Measurements from ENCODE around the gene CHST8. TPM values are rescaled to one million over a fixed set of nuclear protein-coding genes. Genes with fewer than 3 reads are reported as not detected.

CHST8 gene
- polyA plus RNA-seq, 3 donors, result not detected

DNA sequence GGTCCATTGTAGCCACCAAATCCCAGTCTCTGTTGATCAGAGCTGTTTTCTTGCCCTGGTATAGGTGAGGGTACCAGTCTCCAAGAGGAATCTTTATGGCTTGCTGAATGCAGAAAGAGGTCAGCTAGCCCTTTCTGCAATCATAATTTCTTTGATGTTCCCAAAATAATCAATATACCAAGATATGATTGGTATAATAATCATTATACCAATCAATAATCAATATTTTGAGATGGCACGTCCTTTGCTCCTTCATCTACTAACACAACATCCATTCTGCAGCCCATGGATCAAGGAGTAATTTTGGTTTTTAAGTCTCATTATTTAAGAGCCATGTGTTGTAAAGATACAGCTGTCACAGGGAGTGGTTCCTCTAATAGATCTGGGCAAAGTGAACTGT lies 31.5 kb upstream of the CHST8 start:
- Histone ChIP-seq H2AFZ (ENCODE audit: insufficient read depth, low read depth, low read length, poor library complexity, severe bottlenecking) (no peak overlapping the region), H3K27me3 (ENCODE audit: control insufficient read depth in 2 of 2, insufficient read depth in 2 of 2, low read length in 2 of 2) (no peaks in the 10 kb centered on the region), H3K4me2 (replicated peaks; ENCODE audit: extremely low read depth, low read length, poor library complexity, severe bottlenecking) (no peak overlapping the region), H4K20me1 (ENCODE audit: insufficient read depth, low read length) (no peaks in the 10 kb centered on the region), H3K9ac (ENCODE audit: insufficient read depth, low read length, poor library complexity, severe bottlenecking) (no peak overlapping the region), H3K9me3 (replicated peaks in 1 of 2; ENCODE audit: control insufficient read depth in 1 of 2, insufficient read depth in 1 of 2, low read length in 2 of 2) (peaks cover 7 to 10% of the 10 kb centered on the region in 2 donors), H3K36me3 (replicated peaks in 1 of 2; ENCODE audit: control insufficient read depth in 1 of 2, insufficient read depth in 2 of 2, low read length in 2 of 2) (no peaks in the 10 kb centered on the region), H3K4me3 (replicated peaks in 1 of 3; ENCODE audit: low read depth in 2 of 3, low read length in 3 of 3) (no peak overlapping the region), H3K4me1 (ENCODE audit: control insufficient read depth in 1 of 2, insufficient read depth in 2 of 2, low read length in 2 of 2) (no peaks in the 10 kb centered on the region), H3K27ac (ENCODE audit: low read depth in 1 of 2, low read length in 2 of 2) (no peak overlapping the region), H3K79me2 (ENCODE audit: insufficient read depth, low read length) (no peaks in the 10 kb centered on the region)
- WGBS (ENCODE audit: insufficient coverage), result no CpG with 5 or more reads among the region's 1 CpG
- H3K9me3 Mint-ChIP-seq, result peaks cover 6 to 19% (median 13%) of the 10 kb centered on the region in 7 donors
- DNase-seq, result no peak
- H3K27me3 Mint-ChIP-seq (ENCODE audit: low read depth in 3 of 3), result peaks cover 0 to 6% (median 3%) of the 10 kb centered on the region in 3 donors
- H3K4me3 Mint-ChIP-seq, result no peak overlapping the region
- H3K36me3 Mint-ChIP-seq, result no peaks in the 10 kb centered on the region
- TF ChIP-seq CTCF (IDR thresholded peaks at IDR 0.05), result no peak
- H3K4me1 Mint-ChIP-seq, result no peaks in the 10 kb centered on the region
- intact Hi-C loops (cut with micrococcal nuclease), result no loop called here
- no peak overlapping the region for H3K27ac Mint-ChIP-seq

DNA sequence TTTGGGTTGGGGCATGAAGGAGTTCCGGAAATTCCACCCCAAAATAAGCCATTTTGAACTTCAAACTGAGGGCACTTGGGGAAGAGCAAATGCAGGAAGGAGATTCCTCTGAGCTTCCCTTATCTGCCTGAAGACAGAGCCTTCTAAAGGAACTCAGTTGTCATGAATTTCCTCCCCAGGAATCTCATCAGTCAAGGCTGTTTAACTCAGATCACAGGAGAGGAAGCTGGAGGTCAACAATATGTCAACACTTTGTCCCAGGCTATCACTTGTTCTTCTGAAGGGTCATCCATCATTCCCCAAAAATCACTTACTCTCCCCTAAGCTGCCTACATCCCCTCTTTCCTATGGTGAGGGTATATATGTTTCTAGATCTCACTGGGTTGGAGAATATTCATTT lies 26.0 kb upstream of the CHST8 start:
- no peak for TF ChIP-seq CTCF (IDR thresholded peaks at IDR 0.05)
- H3K4me1 ChIP-seq (ENCODE audit: control insufficient read depth in 1 of 2, insufficient read depth in 2 of 2, low read length in 2 of 2), result no peaks in the 10 kb centered on the region
- H3K79me2 ChIP-seq (ENCODE audit: insufficient read depth, low read length), result no peaks in the 10 kb centered on the region
- no peaks in the 10 kb centered on the region for H3K27me3 ChIP-seq (ENCODE audit: control insufficient read depth in 2 of 2, insufficient read depth in 2 of 2, low read length in 2 of 2)
- Mint-ChIP-seq H3K27ac (no peak overlapping the region), H3K36me3 (no peaks in the 10 kb centered on the region), H3K9me3 (peaks cover 5 to 22% (median 14%) of the 10 kb centered on the region in 7 donors), H3K4me3 (no peak overlapping the region), H3K27me3 (ENCODE audit: low read depth in 3 of 3) (peaks cover 0 to 10% (median 9%) of the 10 kb centered on the region in 3 donors), H3K4me1 (no peaks in the 10 kb centered on the region)
- intact Hi-C loops (cut with micrococcal nuclease), result no loop called here
- no peak overlapping the region for H3K27ac ChIP-seq (ENCODE audit: low read depth in 1 of 2, low read length in 2 of 2)
- H2AFZ ChIP-seq (ENCODE audit: insufficient read depth, low read depth, low read length, poor library complexity, severe bottlenecking), result no peak overlapping the region
- no CpG with 5 or more reads among the region's 1 CpG for whole genome bisulfite sequencing (ENCODE audit: insufficient coverage)
- H3K9me3 ChIP-seq (replicated peaks in 1 of 2; ENCODE audit: control insufficient read depth in 1 of 2, insufficient read depth in 1 of 2, low read length in 2 of 2), result peaks cover 8 to 11% of the 10 kb centered on the region in 2 donors
- no peaks in the 10 kb centered on the region for H3K36me3 ChIP-seq (replicated peaks in 1 of 2; ENCODE audit: control insufficient read depth in 1 of 2, insufficient read depth in 2 of 2, low read length in 2 of 2)
- no peak overlapping the region for H3K9ac ChIP-seq (ENCODE audit: insufficient read depth, low read length, poor library complexity, severe bottlenecking)
- H3K4me3 ChIP-seq (replicated peaks in 1 of 3; ENCODE audit: low read depth in 2 of 3, low read length in 3 of 3), result no peak overlapping the region
- no peak overlapping the region for H3K4me2 ChIP-seq (replicated peaks; ENCODE audit: extremely low read depth, low read length, poor library complexity, severe bottlenecking)
- H4K20me1 ChIP-seq (ENCODE audit: insufficient read depth, low read length), result no peaks in the 10 kb centered on the region
- DNase-seq, result no peak

Data from CD14-positive monocyte (primary cell).